ENCODE results near the gene B4GALNT3.

DNA sequence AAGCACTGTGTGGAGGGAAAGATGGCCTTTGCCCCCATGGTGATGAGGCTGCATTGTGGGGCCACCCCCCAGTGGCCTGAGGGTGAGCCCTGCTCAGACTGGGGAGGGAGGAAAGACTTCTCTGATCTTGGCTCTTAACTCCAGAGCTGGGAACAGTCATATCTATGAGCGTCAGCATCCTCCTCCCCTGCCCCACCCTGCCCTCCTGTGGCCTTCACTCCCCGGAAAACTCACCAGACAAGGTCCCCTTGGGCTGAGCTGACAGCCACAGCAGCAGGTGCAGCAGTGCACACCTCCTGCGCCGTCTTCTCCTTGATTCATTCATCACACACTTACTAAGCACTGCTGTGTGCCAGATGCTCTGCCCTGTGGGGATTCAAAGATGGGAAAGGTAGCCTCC, 98.8 kb downstream of the B4GALNT3 start:
- TF ChIP-seq EZH2 (IDR thresholded peaks at IDR 0.05; ENCODE audit: insufficient read depth, poor library complexity, severe bottlenecking) = no peak
- TF ChIP-seq EZH2phosphoT487 (IDR thresholded peaks at IDR 0.05; ENCODE audit: insufficient read depth, low read depth) = no peak
